Uterus (tissue), 2 donors: ENCODE results near the gene KRT7.

Source experiments
- POLR2A ChIP-seq, 2 donors: fragments of 450-650 bp; IDR thresholded peaks; one replicate each; pipeline ENCODE4 v1.6.1; 2016; ENCODE audit warnings: antibody characterized with exemption in 2 of 2, mild to moderate bottlenecking in 1 of 2, moderate library complexity in 1 of 2
- TF ChIP-seq, protein P1 (sequence below), 4 experiments: fragments of 200-600 bp in 2 of 4; fragments of 450-650 bp in 2 of 4; sonication (generic) in 2 of 4; IDR thresholded peaks; one replicate each; pipeline ENCODE4 v1.5.1; 2016 to 2019; ENCODE audit warnings: antibody characterized with exemption in 4 of 4, mild to moderate bottlenecking in 2 of 4, moderate library complexity in 1 of 4

DNA sequence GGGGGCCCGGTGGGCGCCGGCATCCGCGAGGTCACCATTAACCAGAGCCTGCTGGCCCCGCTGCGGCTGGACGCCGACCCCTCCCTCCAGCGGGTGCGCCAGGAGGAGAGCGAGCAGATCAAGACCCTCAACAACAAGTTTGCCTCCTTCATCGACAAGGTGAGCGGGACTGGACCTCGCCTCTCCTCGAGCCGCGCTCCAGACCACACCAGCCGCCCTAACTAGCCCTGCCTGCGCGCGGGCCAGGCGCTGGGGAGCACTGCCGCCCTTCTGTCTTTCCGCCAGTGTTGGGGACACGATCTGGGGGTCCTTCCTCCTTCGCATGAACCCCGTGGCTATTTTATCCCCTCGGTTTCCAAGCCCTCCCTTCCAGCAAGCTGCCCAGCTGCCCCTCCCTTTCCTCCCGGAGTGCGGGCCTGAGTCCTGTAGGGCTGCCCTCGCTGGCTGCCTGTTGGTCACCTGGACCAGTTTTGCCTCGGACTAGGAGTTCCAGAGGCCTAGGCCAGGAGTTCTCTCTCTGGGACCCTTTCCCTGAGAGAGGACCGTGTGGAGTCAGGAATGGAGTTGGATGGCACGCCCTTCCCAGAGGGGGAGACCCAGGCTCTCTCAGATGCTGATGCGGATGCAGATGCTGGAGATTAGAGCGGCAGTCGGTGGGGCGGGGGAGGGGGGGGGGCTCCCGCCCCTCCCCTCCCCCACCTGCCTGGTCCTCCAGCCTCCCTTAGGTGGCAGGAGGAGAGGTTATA is 592 bp downstream of the KRT7 start:
- TF ChIP-seq, protein P1, sequence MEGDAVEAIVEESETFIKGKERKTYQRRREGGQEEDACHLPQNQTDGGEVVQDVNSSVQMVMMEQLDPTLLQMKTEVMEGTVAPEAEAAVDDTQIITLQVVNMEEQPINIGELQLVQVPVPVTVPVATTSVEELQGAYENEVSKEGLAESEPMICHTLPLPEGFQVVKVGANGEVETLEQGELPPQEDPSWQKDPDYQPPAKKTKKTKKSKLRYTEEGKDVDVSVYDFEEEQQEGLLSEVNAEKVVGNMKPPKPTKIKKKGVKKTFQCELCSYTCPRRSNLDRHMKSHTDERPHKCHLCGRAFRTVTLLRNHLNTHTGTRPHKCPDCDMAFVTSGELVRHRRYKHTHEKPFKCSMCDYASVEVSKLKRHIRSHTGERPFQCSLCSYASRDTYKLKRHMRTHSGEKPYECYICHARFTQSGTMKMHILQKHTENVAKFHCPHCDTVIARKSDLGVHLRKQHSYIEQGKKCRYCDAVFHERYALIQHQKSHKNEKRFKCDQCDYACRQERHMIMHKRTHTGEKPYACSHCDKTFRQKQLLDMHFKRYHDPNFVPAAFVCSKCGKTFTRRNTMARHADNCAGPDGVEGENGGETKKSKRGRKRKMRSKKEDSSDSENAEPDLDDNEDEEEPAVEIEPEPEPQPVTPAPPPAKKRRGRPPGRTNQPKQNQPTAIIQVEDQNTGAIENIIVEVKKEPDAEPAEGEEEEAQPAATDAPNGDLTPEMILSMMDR (IDR thresholded peaks at IDR 0.05), result no peak
- peak in 1 of 2 donors; percentile 0 for TF ChIP-seq POLR2A (IDR thresholded peaks at IDR 0.05)
